GM19438 (cell line): ENCODE measurements around the gene DNAJC10.

ENCODE experiments used
- ATAC-seq: cut with Tn5 transposase; IDR thresholded peaks from one replicate; pipeline ENCODE4 v1.9.1; 2021; ENCODE audit warnings: low read depth; ENCODE audit not compliant: unreplicated experiment

DNAJC10 gene

DNA sequence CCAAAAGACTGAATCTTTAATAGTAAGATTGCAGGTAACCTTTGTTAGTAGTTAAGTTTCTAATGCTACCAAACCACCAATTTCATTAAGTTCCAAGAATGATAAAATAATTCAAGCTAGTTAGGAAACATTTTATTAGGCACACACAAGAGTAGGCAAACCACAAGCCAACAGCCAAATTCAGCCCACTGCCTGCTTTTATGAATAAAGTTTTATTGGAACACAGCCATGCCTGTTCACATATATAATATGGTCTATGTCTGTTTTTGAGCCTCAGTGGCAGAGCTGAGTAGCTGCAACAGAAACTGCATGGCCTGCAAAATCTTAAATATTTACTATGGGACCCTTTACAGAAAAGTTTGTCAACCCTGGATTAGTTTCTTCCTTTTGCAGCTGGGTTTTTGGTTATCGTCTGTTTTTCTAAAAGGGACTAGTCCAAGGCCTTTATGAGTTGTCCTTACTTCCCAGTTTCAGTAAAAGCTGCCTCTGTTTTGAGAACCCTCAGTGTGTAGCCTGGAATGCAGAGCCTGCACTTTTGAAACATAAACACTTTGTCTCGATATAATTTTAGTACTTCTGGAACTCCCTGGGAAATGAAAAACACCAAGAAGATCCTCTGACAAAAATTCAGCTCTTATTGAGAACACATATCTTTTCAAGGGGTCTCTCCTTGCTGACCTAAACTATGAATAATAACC lies 111.3 kb downstream of the DNAJC10 start:
- ATAC-seq, result no peak

- ATAC-seq, result no peak
Measured at GRCh38 chr2:182831101-182831500, 115.0 kb downstream of the DNAJC10 start.

GRCh38 chr2:182831921-182832320 lies 115.9 kb downstream of the DNAJC10 start:
- ATAC-seq, result no peak

DNA sequence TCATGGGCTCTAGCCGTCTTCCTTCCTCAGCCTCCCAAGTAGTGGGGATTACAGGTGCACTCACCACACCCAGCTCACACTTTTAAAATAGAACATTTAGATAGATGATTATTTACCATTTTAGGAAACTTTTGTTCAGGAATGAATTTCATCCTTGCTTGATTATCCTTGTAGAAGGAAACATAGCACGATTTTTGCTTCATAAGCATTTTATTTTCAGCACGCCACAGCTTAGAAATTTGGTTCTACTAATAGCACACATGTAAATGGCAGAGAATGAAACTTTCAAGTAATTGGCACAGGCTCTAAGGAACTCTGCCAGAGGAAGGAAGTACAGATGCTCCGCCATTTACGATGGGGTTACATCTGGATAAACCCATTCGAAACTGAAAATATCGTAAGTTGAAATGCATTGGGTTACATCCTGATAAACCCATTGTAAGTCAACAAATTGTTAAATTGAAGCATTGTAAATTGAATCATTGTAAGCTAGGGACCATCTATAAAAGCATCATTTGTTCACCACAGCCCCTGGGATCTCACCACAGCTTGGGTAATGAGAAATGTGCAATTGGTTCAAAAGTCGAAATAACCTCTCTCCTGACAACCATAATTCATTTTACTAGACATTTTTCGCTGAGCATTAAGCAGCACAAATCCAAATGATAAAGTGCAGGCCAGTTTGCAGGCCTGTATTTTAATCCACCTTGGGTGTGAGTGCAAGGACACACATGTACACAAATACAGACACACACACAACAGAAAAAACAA lies 117.2 kb downstream of the DNAJC10 start:
- ATAC-seq, result no peak

- ATAC-seq, result no peak
Measured at GRCh38 chr2:182834293-182834692, 118.2 kb downstream of the DNAJC10 start.

DNA sequence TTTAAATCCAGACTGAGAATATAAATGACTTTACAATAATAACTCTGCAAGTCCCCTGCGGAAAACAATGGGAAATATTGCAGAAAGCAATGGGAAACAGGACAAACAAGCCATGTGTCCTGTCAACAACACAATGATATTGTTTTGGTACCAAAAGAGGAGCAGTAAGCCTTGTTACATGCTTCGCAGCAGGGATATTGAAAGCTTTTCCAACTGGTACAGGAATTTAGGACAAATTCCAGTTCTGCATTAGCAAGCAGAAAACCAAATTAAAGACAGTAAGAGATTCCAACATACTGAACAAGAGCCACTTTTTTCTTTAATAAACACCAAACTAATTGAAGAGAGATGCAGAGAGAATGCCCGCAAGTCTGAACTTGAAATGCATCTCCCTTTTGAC lies 120.4 kb downstream of the DNAJC10 start:
- no peak for ATAC-seq
